ENCODE data around the gene GALNT4. TPM values are rescaled to one million over a fixed set of nuclear protein-coding genes. Genes with fewer than 3 reads are reported as not detected.

GALNT4 gene
- total RNA-seq, 4 donors from 2014 or later: 4.6 to 8.3 (median 6.9) TPM

DNA sequence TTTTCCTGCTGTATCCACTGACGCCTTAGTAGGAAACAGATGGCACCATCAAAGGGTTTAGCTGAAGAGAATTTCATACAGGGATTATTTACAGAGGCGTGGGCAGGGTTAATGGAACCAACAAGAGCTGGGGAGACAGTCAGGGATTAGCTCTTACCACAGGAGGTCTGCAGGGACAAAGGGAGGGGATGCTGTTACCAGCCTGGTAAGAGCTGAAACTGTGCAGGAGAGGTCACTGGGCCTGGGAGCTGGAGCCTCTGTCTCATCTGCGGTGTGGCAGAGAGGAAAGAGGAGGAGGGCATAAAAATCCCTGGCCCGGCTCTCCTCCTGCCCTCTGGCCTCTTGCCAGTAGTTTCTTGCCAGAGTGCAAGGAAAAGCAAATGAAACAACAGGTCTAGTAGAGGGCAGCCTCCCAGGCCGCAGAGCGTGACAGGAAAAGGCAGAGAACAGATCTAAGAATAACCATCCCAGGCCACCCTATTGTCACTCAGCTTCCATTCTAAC is 20.1 kb upstream of the GALNT4 start:
- TF ChIP-seq, protein P1, sequence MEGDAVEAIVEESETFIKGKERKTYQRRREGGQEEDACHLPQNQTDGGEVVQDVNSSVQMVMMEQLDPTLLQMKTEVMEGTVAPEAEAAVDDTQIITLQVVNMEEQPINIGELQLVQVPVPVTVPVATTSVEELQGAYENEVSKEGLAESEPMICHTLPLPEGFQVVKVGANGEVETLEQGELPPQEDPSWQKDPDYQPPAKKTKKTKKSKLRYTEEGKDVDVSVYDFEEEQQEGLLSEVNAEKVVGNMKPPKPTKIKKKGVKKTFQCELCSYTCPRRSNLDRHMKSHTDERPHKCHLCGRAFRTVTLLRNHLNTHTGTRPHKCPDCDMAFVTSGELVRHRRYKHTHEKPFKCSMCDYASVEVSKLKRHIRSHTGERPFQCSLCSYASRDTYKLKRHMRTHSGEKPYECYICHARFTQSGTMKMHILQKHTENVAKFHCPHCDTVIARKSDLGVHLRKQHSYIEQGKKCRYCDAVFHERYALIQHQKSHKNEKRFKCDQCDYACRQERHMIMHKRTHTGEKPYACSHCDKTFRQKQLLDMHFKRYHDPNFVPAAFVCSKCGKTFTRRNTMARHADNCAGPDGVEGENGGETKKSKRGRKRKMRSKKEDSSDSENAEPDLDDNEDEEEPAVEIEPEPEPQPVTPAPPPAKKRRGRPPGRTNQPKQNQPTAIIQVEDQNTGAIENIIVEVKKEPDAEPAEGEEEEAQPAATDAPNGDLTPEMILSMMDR (IDR thresholded peaks at IDR 0.05; ENCODE audit: low read depth): no peak

DNA sequence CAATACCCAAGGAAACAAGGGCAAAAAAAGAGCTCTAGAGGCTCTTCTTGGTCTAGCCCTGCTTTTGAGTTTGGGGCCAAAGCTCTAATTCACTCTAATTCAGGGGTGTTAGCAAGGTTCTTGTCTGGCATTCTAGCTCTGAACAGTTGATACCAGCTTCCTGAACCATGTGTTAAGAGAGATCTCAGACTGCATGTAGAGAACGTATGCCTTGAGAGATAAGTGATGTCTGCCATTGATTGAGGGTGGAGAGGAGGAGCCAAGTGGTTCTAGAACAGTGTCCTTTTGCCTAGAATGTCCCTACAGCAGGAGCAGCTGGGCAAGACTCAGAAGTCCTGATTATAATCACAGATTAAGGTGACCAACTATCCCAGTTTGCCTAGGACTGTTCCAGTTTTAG is 19.4 kb upstream of the GALNT4 start:
- TF ChIP-seq, protein P1 (IDR thresholded peaks at IDR 0.05; ENCODE audit: low read depth): no peak

DNA sequence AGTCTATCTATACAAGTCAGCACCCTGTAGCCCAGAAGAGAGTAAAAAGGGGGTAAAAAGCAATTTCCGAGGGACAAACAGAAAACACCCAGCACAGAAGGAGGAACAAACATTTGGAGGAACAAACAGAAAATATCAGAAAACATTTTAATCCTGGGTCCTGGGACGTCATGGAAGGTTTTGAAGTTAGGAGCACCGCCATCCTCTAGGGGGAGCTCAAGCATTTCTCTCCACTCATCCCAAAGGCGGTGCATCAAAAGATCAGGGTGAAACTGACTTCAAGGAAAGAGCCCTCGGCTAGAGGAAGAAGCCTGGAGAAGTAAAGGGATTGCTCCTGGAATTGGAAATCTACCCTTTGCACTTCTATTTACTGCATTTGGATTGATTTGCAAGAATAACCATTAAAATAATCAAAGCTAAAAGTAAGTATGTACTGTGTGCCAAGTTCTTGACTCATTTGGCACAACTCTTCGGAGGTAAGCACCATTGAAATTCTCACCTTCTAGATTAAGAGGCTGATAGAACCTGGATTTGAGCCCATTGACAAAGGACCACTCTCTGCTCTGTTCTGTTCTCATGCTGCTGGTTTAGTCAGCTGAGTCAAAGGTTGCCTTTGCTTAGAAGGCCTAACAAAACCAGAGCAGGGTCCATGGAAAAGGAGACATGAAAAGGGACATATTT is 18.5 kb upstream of the GALNT4 start:
- TF ChIP-seq, protein P1 (IDR thresholded peaks at IDR 0.05; ENCODE audit: low read depth): no peak

DNA sequence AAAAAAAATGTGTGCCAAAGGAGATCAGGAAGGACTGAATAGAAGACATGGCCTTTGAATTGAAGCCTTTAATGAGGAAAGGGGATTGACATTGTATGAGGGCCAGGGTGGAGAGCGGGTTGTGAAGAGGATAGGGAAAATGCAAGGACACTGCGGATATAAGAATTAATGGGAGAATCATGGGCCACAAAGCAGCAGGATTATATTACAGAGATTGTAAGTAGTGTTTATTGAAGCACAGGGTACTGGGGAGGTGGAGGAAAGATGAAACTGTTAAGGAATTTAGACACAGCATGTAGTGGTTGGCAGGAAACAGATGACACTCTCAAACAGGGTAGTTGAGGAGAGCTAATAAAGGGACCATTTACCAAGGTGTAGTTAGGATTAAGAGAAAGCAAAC is 17.6 kb upstream of the GALNT4 start:
- TF ChIP-seq, protein P1 (IDR thresholded peaks at IDR 0.05; ENCODE audit: low read depth): no peak

DNA sequence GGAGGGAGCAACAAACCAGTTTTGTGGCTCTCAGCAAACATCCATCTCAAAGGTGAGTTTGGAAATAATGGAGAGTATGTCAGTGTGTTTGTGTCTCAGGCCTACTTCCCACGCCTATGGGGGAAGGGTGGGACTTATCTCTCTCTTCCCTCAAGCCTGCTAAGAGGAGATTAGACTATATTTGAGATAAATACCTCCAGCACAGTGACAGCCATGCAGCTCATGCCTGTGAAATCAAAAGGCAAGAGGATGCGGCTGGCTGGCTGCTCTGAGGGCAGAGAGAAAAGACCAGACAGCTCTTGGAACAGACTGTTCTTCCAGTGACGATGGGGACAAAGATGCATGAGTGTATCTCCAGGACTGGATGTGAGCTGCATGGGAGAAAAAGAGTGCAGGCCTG is 16.0 kb upstream of the GALNT4 start:
- TF ChIP-seq, protein P1 (IDR thresholded peaks at IDR 0.05; ENCODE audit: low read depth): no peak

DNA sequence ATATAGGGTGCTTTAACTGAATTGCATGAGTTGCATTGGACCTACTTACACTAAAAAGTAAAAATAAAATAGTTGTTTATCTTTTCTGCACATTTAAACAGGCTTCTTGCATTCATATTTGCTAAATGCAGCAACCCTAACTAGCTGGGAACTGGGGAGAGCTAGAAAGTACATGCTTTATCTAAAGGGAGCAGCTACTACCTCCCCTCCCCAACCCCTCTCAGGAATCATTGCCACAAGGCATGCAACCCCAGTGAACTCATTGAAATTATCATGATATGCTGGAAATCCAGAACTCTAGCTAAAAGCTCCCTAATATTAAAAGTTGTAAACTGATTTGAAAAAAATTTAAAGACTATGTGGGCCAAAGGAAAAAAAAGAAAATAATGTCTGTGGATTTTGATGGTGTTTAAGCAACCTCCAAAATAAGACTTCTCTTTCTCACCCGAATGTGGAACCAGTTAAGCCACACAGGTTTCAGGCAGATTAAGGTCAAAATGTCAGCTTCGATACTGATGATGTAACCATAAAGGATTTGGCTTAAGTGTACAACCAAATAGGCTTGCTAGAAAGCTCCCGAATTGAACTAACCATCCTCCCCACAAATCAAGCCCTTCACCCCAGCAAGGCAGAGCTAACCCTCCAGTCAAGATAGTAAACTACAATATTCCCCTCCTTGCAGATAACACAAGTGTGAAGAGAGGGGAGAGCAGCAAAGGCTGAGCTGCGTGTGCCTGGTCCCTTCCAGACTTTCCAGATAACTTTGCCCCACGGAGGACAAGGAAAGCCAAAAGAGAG is 15.0 kb upstream of the GALNT4 start:
- TF ChIP-seq, protein P1 (IDR thresholded peaks at IDR 0.05; ENCODE audit: low read depth): no peak

DNA sequence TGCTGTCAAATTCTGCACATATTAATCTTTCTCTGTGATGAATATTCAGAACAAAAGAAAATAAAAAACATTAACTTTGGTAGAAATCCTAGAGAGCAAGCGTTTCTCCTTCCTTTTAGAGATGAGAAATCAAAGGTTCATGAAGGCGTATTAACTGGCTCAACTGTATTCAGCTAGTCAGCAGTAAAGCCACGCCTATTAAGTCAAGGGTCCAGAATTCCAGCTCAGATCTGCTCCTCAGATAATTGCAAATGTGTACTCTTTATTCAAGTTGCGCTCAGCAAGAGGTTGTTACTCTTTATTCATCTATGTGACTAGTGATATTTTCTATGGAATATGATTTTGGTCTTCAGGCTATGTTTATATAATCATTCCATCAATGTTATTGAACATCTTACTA is 14.3 kb upstream of the GALNT4 start:
- TF ChIP-seq, protein P1 (IDR thresholded peaks at IDR 0.05; ENCODE audit: low read depth): no peak
